DMS79 (cell line): ENCODE measurements around the gene WAS.
"Not testable (repeated sequence)": the region's sequence is repeated elsewhere in the genome, so short reads cannot be mapped to it uniquely, and the experiment has no call there.

Experiments
- DNase-seq: peaks from one replicate; lab custom pipeline; 2025; lab: John Stamatoyannopoulos, UW

The WAS gene

DNA sequence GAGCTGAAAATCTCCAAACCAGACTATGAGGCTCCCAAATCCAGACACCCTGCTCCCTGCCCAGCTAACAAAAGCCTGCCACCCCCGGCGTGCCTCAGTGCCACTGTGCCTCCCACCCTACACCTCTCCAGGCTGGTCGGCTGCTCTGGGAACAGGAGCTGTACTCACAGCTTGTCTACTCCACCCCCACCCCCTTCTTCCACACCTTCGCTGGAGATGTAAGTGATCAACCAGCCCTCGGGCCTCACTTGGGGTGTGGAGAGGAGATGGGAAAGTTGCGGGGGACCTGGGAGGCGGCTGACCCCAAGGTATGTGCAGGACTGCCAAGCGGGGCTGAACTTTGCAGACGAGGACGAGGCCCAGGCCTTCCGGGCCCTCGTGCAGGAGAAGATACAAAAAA lies 1.8 kb downstream of the WAS start:
- DNase-seq: no peak

DNA sequence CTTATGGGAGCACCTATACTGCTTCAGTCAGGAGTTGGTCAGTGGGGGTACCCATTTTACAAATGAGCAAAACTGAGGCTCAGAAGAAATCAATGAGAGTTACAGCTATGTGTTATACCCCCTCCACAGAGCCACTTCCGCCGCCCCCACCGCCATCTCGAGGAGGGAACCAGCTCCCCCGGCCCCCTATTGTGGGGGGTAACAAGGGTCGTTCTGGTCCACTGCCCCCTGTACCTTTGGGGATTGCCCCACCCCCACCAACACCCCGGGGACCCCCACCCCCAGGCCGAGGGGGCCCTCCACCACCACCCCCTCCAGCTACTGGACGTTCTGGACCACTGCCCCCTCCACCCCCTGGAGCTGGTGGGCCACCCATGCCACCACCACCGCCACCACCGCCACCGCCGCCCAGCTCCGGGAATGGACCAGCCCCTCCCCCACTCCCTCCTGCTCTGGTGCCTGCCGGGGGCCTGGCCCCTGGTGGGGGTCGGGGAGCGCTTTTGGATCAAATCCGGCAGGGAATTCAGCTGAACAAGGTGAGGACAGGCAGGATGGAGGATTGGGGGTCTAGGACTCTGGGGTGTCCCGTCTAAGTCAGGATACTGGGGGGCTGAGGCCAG lies 5.0 kb downstream of the WAS start:
- DNase-seq: no peak

DNA sequence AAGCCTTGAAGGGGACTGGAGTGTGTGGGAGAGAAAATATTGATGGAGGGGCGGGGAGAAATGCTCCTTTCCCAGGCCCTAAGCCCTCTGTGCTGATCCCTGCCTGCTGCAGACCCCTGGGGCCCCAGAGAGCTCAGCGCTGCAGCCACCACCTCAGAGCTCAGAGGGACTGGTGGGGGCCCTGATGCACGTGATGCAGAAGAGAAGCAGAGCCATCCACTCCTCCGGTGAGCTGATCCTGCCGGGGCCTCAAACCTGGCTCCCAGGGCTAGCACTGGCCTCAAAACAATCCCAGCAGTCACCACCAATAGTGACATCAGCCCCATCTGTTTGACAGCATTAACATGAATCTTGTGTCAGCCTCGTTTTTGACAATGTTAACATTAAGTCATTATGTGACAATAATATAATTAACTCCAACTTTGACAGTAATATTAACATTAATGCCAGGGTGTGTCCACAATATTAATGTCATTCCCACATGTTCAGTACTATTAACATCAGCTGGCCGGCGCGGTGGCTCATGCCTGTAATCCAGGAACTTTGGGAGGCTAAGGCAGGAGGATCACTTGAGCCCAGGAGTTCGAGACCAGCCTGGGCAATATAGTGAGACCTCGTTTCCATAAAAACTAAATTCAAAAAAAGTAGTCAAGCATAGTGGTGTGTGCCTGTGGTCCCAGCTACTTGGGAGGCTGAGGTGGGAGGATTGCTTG lies 5.8 kb downstream of the WAS start:
- DNase-seq: no peak

- DNase-seq: not testable (repeated sequence)
Observed at GRCh38 chrX:48691746-48692145, 8.1 kb downstream of the WAS start.

DNA sequence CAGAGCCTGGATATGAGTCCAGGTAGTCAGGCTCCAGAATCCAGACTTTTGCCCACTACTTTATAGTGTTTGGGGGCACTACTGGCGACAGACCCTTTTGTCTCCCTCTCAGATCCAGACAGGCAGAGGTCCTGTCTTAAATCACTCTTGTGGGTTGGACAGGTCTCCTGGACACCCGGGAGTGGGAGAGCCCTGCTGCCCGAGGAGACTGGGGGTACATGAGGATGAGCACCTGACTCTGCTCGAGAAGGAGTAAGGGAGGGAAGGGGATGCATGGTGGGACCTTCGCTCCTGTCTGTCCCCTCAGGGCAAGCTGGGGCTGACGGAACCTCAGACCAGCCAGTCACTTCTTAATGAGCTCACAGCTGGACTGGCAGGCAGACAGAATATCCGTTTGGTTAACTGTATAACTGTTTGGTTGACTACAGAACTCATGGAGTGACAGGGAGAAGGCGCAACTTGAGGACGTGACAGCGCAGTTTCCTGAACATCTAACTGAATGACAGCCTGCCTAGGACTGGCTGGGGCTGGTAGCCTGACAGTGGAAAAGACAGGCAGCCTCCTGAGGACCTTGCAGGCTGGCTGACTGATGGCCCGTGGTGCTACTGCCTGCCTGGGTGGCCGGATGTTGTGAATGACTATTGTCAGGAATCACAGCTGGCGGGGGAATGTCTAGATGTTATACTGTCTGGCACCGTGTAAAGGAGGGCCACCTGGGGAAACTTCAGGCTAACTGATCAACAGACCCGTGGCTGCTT lies 11.4 kb downstream of the WAS start:
- no peak for DNase-seq

- DNase-seq: no peak
Observed at GRCh38 chrX:48695534-48695896, 11.9 kb downstream of the WAS start.

DNA sequence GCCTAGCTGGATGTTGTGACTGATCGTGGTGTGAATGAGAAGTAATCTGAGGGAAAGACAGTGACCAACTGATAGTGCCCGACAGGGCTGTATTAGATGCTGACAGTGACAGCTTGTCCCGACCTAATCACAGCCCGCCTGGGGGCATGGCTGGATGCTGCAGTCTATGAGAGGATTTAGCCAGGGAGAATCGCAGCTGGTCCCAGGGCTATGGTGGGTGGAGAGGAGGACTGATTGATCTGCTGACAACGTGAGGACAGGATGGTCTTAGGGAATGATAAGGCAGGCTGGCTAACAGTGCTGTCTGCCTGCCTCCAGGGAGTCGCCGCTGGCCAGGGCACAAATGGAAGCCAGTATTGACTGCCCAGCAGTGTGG lies 12.3 kb downstream of the WAS start:
- no peak for DNase-seq

DNA sequence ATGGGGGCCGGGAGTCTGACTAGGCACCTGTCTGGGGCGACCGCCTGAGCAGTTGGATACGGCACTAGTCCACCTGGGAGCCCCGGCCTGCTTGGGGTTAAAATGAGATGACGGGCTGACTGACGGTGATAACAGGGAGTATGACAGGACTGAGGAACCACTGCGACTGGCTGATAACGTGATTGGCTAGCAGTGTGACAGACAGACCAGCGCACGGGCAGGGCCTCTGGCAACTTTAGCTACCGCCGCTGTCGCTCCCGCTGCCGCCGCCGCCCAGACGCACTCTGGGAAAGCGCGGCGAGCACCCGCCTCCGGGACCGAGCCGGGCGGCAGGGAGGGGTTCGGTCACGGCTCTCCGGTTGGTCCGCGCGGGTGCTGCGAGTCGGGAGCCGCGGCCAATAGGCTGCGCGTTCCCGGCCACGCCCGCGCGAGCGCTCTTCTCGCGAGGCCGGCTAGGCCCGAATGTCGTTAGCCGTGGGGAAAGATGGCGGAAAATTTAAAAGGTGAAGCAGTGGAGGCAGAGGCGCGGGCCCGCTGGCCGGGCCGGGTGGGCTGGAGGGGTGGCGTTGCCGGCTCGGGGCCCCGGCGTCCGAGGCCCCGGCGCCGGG lies 12.8 kb downstream of the WAS start, which contains the start of gene SUV39H1:
TSS of gene SUV39H1 (plus strand) at position 434 of the 608 bp plus-strand sequence. CDS start at position 485, 51 bp downstream.
- peak; percentile 59 for DNase-seq

- peak; percentile 7 for DNase-seq
Observed at GRCh38 chrX:48696909-48697727, 13.5 kb downstream of the WAS start.

DNA sequence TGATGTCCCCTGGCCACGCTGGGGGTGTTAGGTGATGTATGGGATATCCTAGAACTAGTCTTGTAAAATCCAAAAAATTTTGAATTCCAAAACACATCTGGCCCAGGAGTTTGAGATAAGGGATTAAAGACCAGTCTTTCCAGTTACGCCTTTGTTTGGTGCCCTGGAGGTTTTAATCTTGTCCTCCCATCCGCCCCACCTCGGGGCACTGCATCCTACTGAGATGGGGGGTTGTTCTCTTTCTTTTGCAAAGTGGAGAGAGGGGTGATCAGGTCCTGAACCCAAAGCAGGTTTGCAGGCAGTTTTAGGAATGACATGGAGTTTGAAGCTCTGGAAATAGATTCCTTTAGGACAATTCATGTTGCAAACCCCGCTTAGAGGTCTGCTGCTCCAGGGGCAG lies 14.7 kb downstream of the WAS start:
- no peak for DNase-seq

DNA sequence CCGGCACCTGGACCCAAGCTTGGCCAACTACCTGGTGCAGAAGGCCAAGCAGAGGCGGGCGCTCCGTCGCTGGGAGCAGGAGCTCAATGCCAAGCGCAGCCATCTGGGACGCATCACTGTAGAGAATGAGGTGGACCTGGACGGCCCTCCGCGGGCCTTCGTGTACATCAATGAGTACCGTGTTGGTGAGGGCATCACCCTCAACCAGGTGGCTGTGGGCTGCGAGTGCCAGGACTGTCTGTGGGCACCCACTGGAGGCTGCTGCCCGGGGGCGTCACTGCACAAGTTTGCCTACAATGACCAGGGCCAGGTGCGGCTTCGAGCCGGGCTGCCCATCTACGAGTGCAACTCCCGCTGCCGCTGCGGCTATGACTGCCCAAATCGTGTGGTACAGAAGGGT lies 16.6 kb downstream of the WAS start:
- DNase-seq: no peak

DNA sequence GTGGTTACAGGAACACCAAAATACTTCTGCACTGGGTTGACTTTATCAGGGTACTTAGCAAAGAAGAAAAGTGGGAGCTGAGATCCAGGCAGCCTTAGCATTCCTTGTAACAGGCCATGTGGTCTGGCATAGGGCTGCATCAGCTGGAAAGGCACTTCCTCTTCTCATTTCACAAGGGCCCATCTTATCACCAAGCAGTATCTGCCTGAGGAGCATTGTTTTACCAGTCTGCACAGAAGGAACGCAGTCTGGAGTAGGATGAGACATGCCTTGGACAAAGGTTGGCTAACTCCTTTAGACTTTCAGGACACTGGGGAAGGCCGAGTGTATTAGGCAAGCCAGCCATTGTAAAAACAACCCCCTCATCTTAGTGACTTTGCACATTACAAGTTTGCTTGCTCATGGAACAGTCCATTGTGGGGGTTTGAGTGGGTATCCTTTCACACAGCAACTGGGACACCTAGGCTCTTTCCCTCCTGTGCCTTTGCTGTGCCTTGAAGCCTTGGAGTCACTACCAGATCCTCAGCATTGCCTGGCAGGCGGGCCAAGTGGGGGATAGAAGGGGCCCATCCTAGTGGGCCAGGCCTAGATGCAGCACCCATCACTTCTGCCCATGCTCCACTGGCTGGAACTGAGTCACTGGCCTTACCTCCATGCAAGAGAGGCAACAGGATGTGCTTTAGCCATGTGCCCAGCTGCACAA lies 17.5 kb downstream of the WAS start:
- no peak for DNase-seq

DNA sequence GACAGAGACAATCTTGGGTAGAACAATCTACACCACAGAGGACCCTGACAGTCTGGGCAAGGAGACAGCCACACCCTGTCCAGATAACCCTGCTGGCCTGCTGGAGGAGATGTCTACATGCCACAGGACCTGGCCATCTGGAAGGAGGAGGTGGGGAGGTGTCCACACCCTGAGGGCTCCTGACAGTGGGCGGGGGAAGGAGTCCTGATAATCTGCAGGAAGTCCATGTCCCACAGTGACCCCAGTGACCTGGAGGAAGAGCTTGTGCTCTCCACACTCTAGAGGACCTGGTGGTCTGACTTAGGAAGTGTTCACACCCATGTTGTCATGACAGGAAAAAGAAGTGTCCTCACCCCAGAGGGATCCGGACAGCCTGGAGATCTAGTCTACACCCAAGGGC lies 18.4 kb downstream of the WAS start:
- no peak for DNase-seq

DNA sequence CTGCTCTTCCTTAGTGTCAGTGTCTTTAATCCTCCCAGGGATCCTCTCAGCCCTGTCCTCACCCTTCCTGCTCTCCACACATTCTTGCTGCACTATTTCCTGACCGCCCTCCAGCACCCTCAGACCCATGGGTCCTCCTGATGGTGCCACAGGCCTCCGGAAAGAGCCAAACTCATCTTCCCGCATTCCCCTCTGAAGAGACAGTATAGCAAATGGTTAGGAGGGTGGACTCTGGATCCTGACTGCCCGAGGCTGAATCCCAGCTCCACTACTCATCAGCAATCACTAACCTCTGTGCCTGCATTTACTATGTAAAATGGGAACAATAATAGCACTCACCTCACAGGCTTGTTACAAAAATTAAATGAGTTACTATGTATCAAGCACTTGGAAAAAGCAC lies 19.1 kb downstream of the WAS start:
- no peak for DNase-seq

GRCh38 chrX:48703228-48703627 lies 19.6 kb downstream of the WAS start:
- DNase-seq: no peak

GRCh38 chrX:48703642-48704481 lies 20.3 kb downstream of the WAS start:
- DNase-seq: no peak

GRCh38 chrX:48705871-48706270 lies 22.3 kb downstream of the WAS start:
- DNase-seq: no peak

DNA sequence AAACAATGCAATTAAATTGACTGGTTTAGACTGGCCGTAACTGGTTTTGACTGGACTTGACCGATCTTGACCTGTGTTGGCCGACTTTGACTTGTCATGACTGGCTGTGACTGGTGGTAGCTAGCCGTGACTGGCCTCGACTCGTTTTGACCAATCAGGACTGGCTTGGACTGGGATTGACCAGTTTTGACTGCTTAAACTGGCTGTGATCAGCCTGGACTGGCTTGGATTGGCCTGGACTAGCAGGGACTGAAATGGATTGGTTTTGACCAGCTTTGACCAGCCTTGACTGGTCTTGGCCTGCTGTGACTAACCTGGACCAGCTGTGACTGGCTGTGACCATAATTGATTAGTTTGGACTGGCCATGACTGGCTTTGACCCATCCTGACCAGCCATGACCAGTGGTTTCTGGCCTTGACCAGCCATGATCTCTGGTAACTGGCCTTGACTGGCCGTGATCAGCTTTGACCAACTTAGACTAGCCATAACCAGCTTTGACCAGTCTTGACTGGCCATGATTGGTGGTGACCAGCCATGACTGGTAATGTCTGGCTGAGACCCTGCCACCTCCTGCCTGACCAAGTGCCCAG lies 26.0 kb downstream of the WAS start:
- no peak for DNase-seq

GRCh38 chrX:48711162-48711928 lies 27.7 kb downstream of the WAS start:
- no peak for DNase-seq
